ENCODE data around the gene DOCK2. TPM values are rescaled to one million over a fixed set of nuclear protein-coding genes. Genes with fewer than 3 reads are reported as not detected.

DOCK2 gene
- total and polyA plus RNA-seq, 8 donors, result 0.73 to 15.6 (median 1.7) TPM

- no peaks in the 10 kb centered on the region for H3K36me3 ChIP-seq
- 15 to 29% methylated on average over 1 of the region's 1 CpG for WGBS, 2 donors
- intact Hi-C loops (cut with DNase I), result no loop called here
- no peak overlapping the region for H3K27ac ChIP-seq
- H3K27me3 ChIP-seq, result no peaks in the 10 kb centered on the region
- H3K4me1 ChIP-seq, result no peaks in the 10 kb centered on the region
- no peak for TF ChIP-seq CTCF (IDR thresholded peaks at IDR 0.05)
- H3K9me3 ChIP-seq, result no peaks in the 10 kb centered on the region
- DNase-seq (no peak), ATAC-seq (no peak), FAIRE-seq (no peak)
- no peak overlapping the region for H3K4me3 ChIP-seq
These were observed 284.9 kb downstream of the DOCK2 start for GRCh38 chr5:169921949-169922348.

GRCh38 chr5:169922474-169922873, 285.4 kb downstream of the DOCK2 start:
- FAIRE-seq (no peak), DNase-seq (no peak), ATAC-seq (no peak)
- H3K27me3 ChIP-seq, result no peaks in the 10 kb centered on the region
- no peak for TF ChIP-seq CTCF (IDR thresholded peaks at IDR 0.05)
- no peaks in the 10 kb centered on the region for H3K36me3 ChIP-seq
- 72 to 83% methylated on average over 1 of the region's 1 CpG for WGBS, 2 donors
- no peak overlapping the region for H3K27ac ChIP-seq
- H3K4me3 ChIP-seq, result no peak overlapping the region
- intact Hi-C loops (cut with DNase I), result no loop called here
- H3K9me3 ChIP-seq, result no peaks in the 10 kb centered on the region
- H3K4me1 ChIP-seq, result no peaks in the 10 kb centered on the region

GRCh38 chr5:169923988-169924387, 286.9 kb downstream of the DOCK2 start:
- no peaks in the 10 kb centered on the region for H3K36me3 ChIP-seq
- no peak for FAIRE-seq
- no peak for ATAC-seq
- 57 to 60% methylated on average over 1 of the region's 1 CpG for WGBS, 2 donors
- intact Hi-C loops (cut with DNase I), result no loop called here
- DNase-seq, result no peak
- no peaks in the 10 kb centered on the region for H3K4me1 ChIP-seq
- H3K27me3 ChIP-seq, result no peaks in the 10 kb centered on the region
- no peak overlapping the region for H3K4me3 ChIP-seq
- H3K27ac ChIP-seq, result no peak overlapping the region
- H3K9me3 ChIP-seq, result no peaks in the 10 kb centered on the region
- no peak for TF ChIP-seq CTCF (IDR thresholded peaks at IDR 0.05)

- intact Hi-C loops (cut with DNase I), result no loop called here
- TF ChIP-seq CTCF (IDR thresholded peaks at IDR 0.05), result no peak
These were observed 296.1 kb downstream of the DOCK2 start for GRCh38 chr5:169933127-169933526.

GRCh38 chr5:169933616-169934015, 296.5 kb downstream of the DOCK2 start:
- Histone ChIP-seq H3K9me3 (no peaks in the 10 kb centered on the region), H3K4me1 (no peaks in the 10 kb centered on the region), H3K27me3 (no peaks in the 10 kb centered on the region), H3K36me3 (no peaks in the 10 kb centered on the region), H3K4me3 (no peak overlapping the region), H3K27ac (no peak overlapping the region)
- TF ChIP-seq CTCF (IDR thresholded peaks at IDR 0.05), result no peak
- no peak for DNase-seq
- no peak for ATAC-seq
- 50 to 61% methylated on average over 7 of the region's 7 CpGs for WGBS, 2 donors
- FAIRE-seq, result no peak
- intact Hi-C loops (cut with DNase I), result no loop called here

More at GRCh38 chr5:169933127-169933526, 296.1 kb downstream of the DOCK2 start:
- no peak overlapping the region for H3K4me3 ChIP-seq
- H3K27me3 ChIP-seq, result no peaks in the 10 kb centered on the region
- H3K36me3 ChIP-seq, result no peaks in the 10 kb centered on the region
- no peak for DNase-seq
- no peak overlapping the region for H3K27ac ChIP-seq
- ATAC-seq, result no peak
- WGBS, 2 donors, result 15 to 16% methylated on average over 1 of the region's 1 CpG
- no peak for FAIRE-seq
- no peaks in the 10 kb centered on the region for H3K9me3 ChIP-seq
- H3K4me1 ChIP-seq, result no peaks in the 10 kb centered on the region
